IPS-11a (cell line): Measurements from ENCODE around the gene GPR3.

Experiments
- H3K4me3 ChIP-seq: one replicate; pipeline ENCODE4 v1.5.1; 2013; ENCODE audit warnings: low read depth, low read length, control low read depth

GPR3 gene, protein sequence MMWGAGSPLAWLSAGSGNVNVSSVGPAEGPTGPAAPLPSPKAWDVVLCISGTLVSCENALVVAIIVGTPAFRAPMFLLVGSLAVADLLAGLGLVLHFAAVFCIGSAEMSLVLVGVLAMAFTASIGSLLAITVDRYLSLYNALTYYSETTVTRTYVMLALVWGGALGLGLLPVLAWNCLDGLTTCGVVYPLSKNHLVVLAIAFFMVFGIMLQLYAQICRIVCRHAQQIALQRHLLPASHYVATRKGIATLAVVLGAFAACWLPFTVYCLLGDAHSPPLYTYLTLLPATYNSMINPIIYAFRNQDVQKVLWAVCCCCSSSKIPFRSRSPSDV

DNA sequence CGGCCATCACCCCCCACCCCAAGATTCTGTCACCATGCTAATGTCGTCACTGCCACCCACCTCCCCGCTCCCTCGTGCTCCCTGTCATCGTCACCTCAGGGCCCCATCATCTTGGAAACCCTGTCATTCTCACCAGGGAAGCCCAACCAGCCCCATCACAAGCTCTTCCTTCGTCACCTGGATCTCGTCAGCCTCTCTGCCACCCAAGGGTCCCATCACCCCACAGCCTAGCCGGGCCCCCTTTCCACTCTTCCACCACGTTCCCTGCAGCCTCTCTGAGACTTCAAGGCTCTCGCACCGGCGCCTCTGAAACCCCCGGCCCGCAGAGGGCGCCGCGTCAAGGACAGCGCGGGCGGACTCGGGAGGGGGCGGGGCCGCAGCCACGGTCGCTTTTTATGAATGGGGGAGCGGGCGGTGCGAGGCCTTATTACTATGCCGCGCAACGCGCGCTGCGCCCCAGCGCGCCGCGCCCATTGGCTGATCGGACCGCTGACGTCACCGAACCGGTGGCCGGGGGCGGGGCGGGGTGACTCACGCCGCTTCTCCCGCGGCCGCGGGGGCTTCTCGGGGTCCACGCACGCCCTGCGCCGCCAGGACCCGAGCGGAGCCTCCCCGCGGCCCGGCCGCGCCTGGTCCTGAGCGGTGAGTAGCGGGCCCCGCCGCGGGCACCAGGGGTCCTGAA is at the start of gene GPR3:
GPR3 (plus strand) TSS at position 527 of the 682 bp plus-strand sequence. CDS start 1,177 bp downstream, outside the sequence.
- H3K4me3 ChIP-seq = peak within 1 kb of the TSS; percentile 76

DNA sequence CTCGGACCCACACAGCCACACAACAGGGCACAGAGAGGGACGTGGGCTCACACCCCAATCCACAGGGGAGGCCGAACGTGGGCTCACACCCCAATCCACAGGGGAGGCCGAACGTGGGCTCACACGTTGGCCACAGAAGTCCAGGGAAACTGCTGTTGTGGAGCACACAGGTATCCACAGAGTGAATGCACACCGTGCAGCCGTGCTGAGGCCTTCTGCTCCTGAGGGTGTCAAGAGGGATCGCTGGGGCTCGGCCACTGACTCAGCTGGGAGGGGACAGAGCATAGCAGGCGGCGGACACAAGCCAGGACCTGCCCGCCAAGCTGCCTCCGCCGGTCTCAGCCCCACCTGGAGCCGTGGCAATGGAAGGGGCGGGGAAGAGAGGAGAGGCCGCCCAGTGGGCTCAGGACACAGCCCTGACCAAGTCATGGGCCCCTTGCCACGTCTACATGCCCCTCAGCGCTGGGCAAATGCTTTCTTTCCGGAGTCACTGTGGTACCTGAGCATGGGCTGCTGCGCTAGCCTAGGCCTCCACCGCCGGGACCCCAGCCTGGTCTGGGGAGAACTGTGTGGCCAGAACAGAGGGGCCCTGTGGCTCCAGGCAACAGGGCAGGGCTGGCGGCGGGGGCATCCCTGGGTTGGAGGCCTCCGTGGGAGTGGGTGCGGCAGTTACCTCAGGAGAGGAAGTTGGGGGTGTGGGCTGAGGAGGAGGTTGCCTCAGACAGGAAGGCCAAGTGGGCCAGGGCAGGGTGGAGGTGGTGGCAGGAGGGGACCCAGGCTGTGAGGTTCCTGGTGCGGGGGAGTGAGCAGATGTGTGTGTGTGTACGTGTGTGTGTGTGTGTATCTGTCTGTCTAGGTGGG is 49.4 kb upstream of the GPR3 start:
- H3K4me3 ChIP-seq = no peak overlapping the region

DNA sequence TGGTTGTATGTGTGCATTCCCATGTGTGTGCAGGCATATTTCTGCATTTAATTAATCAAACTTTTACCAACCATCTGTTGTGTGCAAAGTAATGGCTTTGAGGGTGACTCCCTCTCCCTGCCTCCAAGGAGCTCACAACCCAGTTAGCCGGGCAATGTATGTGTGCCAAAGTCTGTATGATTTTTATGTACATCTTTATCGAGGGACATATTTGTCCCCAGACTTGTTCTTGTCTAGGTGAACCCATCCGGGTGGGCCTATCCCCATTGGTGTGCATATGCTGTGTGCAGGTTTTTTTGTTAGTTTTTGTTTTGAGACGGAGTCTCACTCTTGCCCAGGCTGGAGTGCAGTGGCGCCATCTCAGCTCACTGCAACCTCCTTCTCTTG is 48.8 kb upstream of the GPR3 start:
- no peak overlapping the region for H3K4me3 ChIP-seq

DNA sequence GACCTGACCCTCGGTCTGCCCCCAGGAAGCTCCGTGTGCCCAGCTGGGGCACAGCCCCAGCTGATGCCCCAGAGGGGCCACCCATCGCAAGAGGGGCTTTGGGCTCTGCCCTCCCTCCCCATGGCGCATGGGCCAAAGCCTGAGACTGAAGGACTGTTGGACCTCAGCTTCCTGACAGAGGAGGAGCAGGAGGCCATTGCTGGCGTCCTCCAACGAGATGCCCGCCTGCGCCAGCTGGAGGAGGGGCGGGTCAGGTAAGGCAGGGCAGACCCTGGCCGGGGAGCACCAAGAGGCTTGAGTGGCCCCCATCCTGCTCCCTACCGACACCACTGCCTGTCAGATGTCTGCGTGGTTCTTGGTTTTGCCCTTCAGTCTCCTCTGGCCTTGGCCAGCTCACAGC is 47.1 kb upstream of the GPR3 start:
- no peak overlapping the region for H3K4me3 ChIP-seq

DNA sequence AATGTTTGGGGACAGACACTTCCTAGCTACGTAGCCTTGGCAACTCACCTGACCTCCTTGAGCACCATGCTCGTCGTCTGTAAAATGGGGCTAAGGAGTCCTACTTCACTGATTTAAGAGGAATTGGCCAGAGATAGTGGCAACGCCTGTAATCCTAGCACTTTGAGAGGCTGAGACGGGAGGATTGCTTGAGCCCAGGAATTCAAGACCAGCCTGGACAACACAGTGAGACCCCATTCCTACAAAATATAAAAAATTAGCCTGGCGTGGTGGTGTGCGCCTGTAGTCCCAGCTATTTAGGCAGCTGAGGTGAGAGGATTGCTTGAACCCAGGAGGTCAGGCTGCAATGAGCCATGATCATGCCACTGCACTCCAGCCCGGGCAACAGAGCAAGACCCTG is 46.1 kb upstream of the GPR3 start:
- H3K4me3 ChIP-seq = no peak overlapping the region

DNA sequence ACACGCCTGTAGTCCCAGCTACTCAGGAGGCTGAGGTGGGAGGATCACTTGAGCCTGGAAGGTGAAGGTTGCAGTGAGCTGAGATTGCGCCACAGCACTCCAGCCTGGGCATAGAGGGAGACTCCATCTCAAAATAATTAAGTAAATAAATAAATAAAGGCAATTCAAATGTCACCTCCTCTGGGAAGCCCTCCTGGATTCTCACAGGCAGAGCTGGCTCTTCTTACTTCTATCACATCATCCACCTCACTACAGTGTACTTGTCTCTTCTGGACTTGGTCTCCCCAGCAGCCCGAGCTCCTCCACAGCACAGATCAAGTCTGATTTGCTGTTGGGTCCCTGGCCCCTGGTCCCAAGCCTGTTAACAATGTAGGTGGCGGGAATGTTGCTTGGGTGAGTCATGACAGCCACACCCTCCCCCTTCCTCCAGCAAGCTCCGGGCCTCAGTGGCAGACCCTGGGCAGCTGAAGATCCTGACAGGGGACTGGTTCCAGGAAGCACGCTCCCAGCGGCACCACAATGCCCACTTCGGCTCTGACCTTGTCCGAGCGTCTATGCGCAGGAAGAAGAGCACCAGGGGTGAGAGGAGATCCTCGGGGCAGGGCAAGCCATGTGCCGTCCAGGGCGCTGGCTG is 45.3 kb upstream of the GPR3 start:
- H3K4me3 ChIP-seq = no peak overlapping the region

DNA sequence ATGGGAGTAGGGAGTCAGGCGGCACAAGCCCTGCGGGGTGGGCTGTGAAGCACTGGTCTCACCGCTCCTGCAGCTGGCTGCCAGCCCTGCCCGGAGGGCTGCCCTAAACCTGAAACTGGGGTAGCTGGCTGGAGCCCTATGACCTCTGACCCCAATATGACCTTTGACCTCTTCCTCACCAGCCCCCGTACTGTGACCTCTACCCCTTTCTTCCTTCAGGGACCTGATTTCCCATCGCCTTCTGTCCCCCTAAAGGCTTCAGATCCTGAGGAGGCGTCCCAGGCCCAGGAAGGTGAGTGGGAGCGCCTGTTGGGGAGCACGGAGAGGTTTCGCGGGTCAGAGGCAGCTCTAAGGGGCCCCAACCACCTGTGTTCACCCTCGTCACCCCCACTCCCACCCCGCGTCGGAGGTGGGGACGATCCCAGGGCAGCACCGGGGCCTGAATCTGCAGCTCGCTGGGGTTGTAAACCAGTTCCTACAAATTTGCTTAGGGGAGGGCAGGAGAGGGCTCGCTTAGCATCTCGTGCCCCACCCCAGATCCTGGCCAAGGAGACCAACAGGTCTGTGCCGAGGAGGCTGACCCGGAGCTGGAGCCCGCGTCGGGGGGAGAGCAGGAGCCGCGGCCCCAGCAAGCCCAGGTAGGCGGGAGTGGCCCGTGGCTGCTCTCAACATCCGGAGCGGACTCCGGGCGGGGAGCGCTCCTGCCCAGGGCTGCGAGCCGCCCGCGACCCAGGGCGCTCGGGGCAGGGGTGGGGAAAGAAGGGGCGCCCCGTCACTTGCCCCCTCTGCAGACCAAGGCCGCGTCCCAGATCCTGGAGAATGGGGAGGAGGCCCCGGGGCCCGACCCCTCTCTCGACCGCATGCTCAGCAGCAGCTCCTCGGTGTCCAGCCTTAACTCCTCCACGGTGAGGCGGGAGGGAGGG is 43.3 kb upstream of the GPR3 start:
- peak overlapping the region; percentile 33 for H3K4me3 ChIP-seq

DNA sequence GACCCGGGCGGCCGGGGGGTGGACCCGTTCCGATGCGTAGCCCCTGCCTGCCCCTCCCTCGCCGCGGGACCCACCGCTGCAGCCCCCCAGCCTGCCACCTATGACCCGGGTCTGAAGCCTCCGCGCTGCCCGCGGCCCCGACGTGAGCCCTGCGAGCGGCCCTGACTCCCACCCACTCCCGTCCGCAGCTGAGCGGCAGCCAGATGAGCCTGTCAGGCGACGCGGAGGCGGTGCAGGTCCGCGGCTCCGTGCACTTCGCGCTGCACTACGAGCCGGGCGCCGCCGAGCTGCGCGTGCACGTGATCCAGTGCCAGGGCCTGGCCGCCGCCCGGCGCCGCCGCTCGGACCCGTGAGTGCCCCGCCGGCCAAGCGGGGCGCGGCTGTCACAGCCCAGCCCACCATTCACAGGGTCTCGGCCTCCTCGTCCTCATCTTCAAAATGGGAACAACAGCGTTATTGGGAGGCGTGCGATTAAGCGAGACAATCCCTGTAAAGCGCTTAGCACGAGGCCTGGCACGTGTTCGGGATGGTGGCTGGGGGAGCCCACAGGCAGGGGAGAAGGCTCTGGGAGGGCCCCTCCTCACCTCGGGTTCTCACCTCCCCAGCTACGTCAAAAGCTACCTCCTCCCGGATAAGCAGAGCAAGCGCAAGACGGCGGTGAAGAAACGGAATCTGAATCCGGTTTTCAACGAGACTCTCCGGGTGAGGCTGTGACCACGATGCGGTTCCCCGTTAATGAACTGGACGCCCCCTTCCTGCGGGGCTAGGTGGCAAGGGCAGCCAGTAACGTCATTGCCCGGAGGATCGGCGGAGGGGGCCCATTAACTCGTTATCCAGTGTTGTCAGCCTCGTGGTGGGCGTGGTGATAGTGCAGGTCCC is 42.4 kb upstream of the GPR3 start:
- peak overlapping the region; percentile 33 for H3K4me3 ChIP-seq

DNA sequence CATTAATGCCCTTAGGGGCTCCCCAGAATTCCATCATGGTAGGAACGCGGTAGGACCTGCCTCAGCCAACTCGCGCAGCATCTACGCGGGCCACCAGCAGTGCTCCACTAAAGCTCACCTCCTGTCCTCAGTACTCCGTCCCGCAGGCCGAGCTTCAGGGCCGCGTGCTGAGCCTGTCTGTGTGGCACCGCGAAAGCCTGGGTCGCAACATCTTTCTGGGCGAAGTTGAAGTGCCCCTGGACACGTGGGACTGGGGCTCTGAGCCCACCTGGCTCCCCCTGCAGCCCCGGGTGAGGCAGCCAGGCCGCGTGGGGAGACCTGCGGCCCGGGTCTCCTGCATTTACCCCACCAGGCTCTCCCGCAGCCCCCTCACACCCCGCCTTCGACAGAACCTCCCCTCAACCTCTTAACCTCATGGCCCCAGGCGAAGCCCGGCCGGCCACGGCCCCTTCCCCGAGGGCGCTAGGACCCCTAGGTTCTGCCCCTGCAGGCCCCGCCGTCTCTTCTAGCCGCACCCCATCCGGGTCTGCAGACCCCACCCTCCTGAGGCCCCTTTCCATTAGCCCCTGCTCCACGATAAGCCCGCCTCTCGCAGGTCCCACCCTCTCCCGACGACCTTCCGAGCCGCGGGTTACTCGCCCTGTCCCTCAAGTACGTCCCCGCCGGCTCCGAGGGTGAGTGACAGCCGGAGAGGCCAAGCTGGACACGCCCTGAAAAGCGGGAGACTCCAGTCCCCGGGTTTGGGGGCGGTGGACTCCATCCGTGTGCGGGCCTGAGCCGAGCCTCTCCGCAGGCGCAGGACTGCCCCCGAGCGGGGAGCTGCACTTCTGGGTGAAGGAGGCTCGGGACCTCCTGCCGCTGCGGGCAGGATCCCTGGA is 41.5 kb upstream of the GPR3 start:
- peak overlapping the region; percentile 13 for H3K4me3 ChIP-seq

DNA sequence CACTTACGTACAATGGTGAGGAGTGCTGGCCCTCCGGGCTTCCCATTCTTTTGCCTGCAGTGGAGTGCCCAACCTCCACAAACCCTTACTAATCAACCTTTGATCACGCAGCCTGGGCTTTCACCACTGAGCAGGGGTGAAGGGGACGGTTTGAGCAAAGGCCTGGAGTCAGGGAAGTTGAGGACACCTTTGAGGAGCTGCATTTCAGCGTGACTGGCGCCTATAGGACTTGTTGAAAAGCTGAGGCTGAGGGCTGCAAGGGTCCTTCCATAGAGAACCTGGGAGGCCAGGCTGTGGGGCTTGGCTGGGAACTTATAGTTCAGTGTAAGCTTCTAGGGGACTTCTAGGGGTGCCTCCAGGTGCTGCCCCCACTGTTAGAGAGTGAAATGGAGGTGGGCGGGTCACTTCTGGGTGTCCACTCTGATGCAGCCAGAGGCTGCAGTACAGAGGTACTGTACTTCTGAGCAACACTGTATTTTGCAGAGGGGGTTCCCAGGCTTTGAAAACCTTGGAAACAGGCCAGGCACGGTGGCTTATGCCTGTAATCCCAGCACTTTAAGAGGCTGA is 40.8 kb upstream of the GPR3 start:
- peak overlapping the region; percentile 8 for H3K4me3 ChIP-seq

DNA sequence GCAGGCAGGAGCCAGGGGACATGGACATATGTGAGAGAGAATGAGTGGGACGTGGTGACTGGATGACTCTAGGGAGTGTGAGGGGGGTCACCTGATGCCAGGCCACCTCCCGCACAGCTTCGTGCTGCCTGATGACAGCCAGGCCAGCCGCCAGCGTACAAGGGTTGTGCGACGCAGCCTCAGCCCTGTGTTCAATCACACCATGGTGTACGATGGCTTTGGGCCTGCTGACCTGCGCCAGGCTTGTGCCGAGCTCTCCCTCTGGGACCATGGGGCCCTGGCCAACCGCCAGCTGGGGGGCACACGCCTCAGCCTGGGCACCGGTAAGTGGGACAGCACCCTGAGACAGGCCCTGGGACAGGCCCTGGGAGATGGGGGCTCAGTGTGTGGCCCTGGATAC is 39.3 kb upstream of the GPR3 start:
- H3K4me3 ChIP-seq = no peak overlapping the region

DNA sequence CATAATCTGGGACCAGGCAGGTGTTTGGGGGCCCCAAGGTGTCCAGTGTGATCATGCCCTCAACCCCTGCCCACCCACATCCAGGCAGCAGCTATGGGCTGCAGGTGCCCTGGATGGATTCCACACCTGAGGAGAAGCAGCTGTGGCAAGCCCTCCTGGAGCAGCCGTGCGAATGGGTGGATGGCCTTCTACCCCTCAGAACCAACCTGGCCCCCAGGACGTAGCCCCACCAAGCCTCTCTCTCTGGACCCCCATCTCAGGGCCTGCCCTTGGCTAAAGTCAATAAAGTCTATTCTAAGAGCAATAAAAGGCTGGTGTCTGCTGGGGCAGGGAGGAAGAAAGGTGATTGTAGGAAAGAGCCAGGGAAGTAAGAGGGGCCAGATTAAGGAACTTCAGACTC is 38.8 kb upstream of the GPR3 start:
- H3K4me3 ChIP-seq = no peak overlapping the region

DNA sequence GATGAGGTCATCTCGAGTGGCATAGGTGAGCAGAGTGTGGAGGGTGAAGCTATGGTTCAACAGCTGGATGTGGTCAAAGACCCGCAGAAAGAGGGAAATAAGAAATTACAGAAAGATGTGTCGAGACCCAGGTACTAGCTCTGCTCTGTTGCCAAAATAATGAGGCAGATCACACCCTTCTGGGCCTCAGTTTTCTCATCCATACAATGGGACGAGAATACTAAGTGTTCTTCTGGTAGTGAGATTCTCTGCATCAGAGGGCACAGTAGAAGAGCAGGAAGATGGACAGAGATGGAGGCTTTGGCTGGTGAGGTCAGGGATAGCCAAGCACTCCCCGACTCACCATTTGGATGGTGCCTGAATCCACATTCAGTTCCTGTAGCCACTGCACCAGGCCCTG is 36.7 kb upstream of the GPR3 start:
- H3K4me3 ChIP-seq = no peak overlapping the region

DNA sequence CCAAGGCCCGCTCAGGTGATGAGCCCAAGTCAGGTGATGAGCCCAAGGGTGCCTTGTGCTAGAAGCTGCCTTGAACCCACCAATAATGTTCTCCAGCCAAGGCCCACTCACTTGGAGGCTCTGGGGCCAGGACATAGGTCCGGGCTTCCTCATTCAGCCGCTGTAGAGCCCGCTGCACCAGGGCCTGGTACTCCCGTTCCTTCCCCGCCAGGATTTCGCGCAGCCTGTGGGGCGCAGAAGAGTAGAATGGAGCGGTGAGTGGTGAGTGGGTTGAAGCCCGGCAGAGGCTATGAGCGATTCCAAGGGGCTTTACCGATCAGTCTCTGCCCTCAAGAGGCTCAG is 36.2 kb upstream of the GPR3 start:
- no peak overlapping the region for H3K4me3 ChIP-seq

DNA sequence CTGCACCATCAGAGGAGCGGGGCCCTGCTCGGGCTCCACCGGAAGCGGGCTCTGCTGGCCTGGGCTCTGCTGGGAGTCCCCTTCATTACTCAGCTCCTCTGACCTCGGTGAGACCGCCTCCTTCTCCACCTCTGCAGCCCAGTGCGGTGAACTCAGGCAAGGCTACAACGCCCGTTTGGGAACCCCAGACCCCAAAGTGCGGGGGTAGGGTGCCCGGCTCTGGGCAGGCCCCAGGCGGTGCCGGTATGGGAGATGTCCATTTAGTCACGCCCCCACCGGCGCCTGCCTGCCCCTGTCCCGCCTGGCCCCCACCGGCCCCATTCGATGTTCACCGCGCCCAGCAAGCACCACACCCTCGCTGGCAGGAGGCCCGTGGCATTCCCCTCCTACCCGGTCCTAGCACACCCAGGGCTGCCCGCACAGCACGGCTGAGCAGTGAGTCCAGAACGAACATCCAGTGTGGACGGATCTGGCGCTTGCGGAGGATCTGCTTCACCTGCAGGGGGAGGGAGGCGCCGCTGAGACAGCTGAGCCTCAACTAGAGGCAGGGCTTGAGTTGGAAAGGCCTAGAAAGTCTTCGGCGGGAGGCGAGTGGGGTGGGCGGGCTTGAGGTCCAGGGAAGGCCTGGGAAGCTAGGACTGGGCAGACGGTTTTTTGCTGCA is 35.7 kb upstream of the GPR3 start:
- H3K4me3 ChIP-seq = no peak overlapping the region

DNA sequence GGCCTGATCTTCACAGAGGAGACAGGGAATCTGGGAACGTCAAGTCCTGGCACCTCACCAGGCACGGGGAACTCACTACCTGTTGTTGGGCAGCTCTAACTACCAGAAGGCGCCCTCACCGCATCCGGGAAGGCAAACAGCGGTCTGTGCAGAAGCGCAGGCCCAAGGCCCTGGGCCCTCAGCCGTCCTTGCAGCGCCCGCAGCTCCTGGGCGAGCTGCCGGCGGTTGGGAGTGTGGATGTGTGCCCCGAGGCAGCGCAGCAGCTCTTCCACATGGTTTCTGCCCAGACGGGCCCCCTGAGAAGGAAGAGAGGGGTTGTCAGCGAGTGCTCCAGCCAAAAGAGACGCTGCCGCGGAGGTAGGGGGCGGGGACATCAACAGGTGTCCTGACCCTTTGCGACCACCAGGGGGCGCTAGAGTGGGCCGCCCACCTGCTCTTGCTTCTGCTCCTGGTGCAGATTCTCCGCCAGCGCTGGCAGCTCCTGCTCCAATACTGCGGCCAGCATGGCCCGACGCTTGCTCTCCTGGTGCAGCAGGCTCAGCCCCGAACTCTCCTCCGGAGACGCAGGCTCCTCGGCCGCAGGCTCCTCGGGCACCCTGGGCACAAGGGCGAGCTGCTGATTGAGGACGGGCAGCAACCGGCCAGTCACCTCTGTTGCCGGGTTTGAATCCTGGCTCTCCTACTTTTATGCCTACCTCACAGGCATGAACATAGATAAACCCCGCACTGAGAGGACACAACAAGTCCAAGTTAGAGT is 35.0 kb upstream of the GPR3 start:
- H3K4me3 ChIP-seq = no peak overlapping the region
